Stimulated activated CD4-positive, alpha-beta T cell treated with anti-CD3 and anti-CD28 coated beads, TNF-alpha, amount 100 ng/mL, for 48 hours (primary cell): ENCODE data around the gene CNGB1.
"Not testable (repeated sequence)": the region's sequence is repeated elsewhere in the genome, so short reads cannot be mapped to it uniquely, and the experiment has no call there.

Experiments
- DNase-seq, 3 donors: peaks; one replicate each; pipeline ENCODE4 v3.0.0-alpha.2; 2020; ENCODE audit warnings: low read depth in 3 of 3

CNGB1 gene

GRCh38 chr16:57862698-57863433 lies 108.1 kb downstream of the CNGB1 start:
- DNase-seq: no peak

- no peak for DNase-seq
Measured at GRCh38 chr16:57859331-57859730, 111.6 kb downstream of the CNGB1 start.

- DNase-seq: no peak
Measured at GRCh38 chr16:57858635-57859034, 112.3 kb downstream of the CNGB1 start.

GRCh38 chr16:57857991-57858390 lies 112.9 kb downstream of the CNGB1 start:
- not testable (repeated sequence) for DNase-seq

- no peak for DNase-seq
Measured at GRCh38 chr16:57855188-57855587, 115.7 kb downstream of the CNGB1 start.

- DNase-seq: no peak
Measured at GRCh38 chr16:57852189-57852588, 118.7 kb downstream of the CNGB1 start.

GRCh38 chr16:57848181-57848580 lies 122.7 kb downstream of the CNGB1 start:
- DNase-seq: no peak

- not testable (repeated sequence) for DNase-seq
Measured at GRCh38 chr16:57846931-57847330, 124.0 kb downstream of the CNGB1 start.

- DNase-seq: no peak
Measured at GRCh38 chr16:57846078-57846697, 124.7 kb downstream of the CNGB1 start.

GRCh38 chr16:57845115-57845514 lies 125.8 kb downstream of the CNGB1 start:
- DNase-seq: no peak

- no peak for DNase-seq
Measured at GRCh38 chr16:57844416-57845030, 126.4 kb downstream of the CNGB1 start.

- DNase-seq: no peak
Measured at GRCh38 chr16:57843400-57843799, 127.5 kb downstream of the CNGB1 start.

GRCh38 chr16:57842601-57843000 lies 128.3 kb downstream of the CNGB1 start:
- DNase-seq: no peak

- DNase-seq: no peak
Measured at GRCh38 chr16:57840833-57841232, 130.1 kb downstream of the CNGB1 start.

GRCh38 chr16:57838161-57838560 lies 132.8 kb downstream of the CNGB1 start:
- no peak for DNase-seq

GRCh38 chr16:57837305-57838125 lies 133.4 kb downstream of the CNGB1 start:
- DNase-seq: no peak

GRCh38 chr16:57835439-57835838 lies 135.5 kb downstream of the CNGB1 start:
- not testable (repeated sequence) for DNase-seq

GRCh38 chr16:57834936-57835335 lies 136.0 kb downstream of the CNGB1 start:
- no peak for DNase-seq
